Measurements from ENCODE around the gene ARHGAP5.
"Not testable (repeated sequence)": the region's sequence is repeated elsewhere in the genome, so short reads cannot be mapped to it uniquely, and the experiment has no call there.

- TF ChIP-seq CTCF (IDR thresholded peaks at IDR 0.05); ZFX (IDR thresholded peaks at IDR 0.05; ENCODE audit: borderline replicate concordance): not testable (repeated sequence)
These were observed 50.9 kb downstream of the ARHGAP5 start for GRCh38 chr14:32127731-32128654.
